Smooth muscle cell (in vitro differentiated cells): ENCODE data around the gene TENT5A. TPM values are rescaled to one million over a fixed set of nuclear protein-coding genes. Genes with fewer than 3 reads are reported as not detected.

Experiments
- DNase-seq: peaks from one replicate; lab custom pipeline; 2025; ENCODE audit not compliant: unreplicated experiment; lab: John Stamatoyannopoulos, UW
- H2AFZ ChIP-seq: fragments of 200-600 bp; sonication (generic); 2 replicates; pipeline ENCODE4 v1.6.0; 2016; ENCODE audit warnings: antibody characterized with exemption, low read depth, mild to moderate bottlenecking
- H3F3A ChIP-seq: fragments of 200-600 bp; sonication (generic); 2 replicates; pipeline ENCODE4 v1.6.0; 2017; ENCODE audit warnings: antibody characterized with exemption, low read depth
- H3K27ac ChIP-seq: fragments of 200-600 bp; sonication (generic); 2 replicates; pipeline ENCODE4 v1.5.1; 2016; ENCODE audit warnings: low read depth, mild to moderate bottlenecking
- H3K27me3 ChIP-seq: fragments of 200-600 bp; sonication (generic); 2 replicates; pipeline ENCODE4 v1.6.1; 2016; ENCODE audit warnings: low read depth, mild to moderate bottlenecking
- H3K36me3 ChIP-seq: fragments of 200-600 bp; sonication (generic); 2 replicates; pipeline ENCODE4 v1.5.1; 2016; ENCODE audit warnings: low read depth
- H3K4me1 ChIP-seq: fragments of 200-600 bp; sonication (generic); 2 replicates; pipeline ENCODE4 v1.5.1; 2016; ENCODE audit warnings: low read depth
- H3K4me2 ChIP-seq: fragments of 200-600 bp; sonication (generic); 2 replicates; pipeline ENCODE4 v1.6.0; 2016; ENCODE audit warnings: mild to moderate bottlenecking
- H3K4me3 ChIP-seq: fragments of 200-600 bp; sonication (generic); 2 replicates; pipeline ENCODE4 v1.5.1; 2016; ENCODE audit warnings: mild to moderate bottlenecking
- H3K79me2 ChIP-seq: fragments of 200-600 bp; sonication (generic); 2 replicates; pipeline ENCODE4 v1.6.0; 2016; ENCODE audit warnings: low read depth, mild to moderate bottlenecking
- H3K9ac ChIP-seq: fragments of 200-600 bp; sonication (generic); 2 replicates; pipeline ENCODE4 v1.6.0; 2016; ENCODE audit warnings: low read depth
- H3K9me3 ChIP-seq: fragments of 200-600 bp; sonication (generic); replicated peaks from 2 replicates; pipeline ENCODE4 v1.5.1; 2016; ENCODE audit warnings: low read depth
- H4K20me1 ChIP-seq: fragments of 200-600 bp; sonication (generic); 2 replicates; pipeline ENCODE4 v1.6.0; 2016; ENCODE audit warnings: low read depth
- WGBS: methylation state at CpG from one replicate; pipeline ENCODE4 v1.1.7; 2016; ENCODE audit warnings: low lambda C conversion rate; 5-methylcytosine and 5-hydroxymethylcytosine counted together
- polyA plus RNA-seq: library from polyadenylated mRNA; unstranded; fragments of >200 nt; fragmentation: Nextera tagmentation; extraction: Ambion mirVana; gene quantifications from 2 replicates; pipeline ENCODE4 v1.2.1, GENCODE V29; 2016
- total RNA-seq: library from RNA; depleted of rRNA; stranded (reverse); fragments of >200 nt; gene quantifications from 2 replicates; pipeline ENCODE4 v1.2.3, GENCODE V29; 2014
- TF ChIP-seq, protein P1 (sequence below): fragments of 200-600 bp; sonication (generic); IDR thresholded peaks from 2 replicates; pipeline ENCODE4 v1.5.1; 2017; ENCODE audit warnings: borderline replicate concordance, mild to moderate bottlenecking, antibody characterized with exemption; ENCODE audit not compliant: insufficient read depth, poor library complexity, severe bottlenecking

The TENT5A gene
- total and polyA plus RNA-seq, 2 experiments from 2014 or later = 123 to 151 TPM

DNA sequence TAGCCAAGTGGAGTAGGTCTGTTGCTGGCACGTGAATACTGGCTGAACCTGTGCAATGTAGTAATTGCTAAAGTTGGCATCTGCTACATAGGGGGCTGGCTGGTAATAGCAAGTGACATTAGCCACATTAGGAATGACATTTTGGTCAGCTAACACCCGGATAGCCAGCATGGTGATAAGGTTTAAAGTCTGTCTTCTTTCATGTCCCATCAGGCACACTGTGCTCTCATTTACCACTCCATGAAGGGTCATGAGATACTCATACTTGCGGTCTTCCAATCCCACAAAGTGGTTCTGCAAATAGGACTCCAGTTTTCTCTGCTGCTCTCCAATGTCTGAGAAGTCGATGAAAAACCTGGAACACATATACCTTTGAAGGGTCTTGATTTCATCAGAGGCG lies 2.8 kb downstream of the TENT5A start:
- Histone ChIP-seq H3K9ac (peak overlapping the region; percentile 88), H3F3A (no peaks in the 10 kb centered on the region), H3K27ac (peak overlapping the region; percentile 98), H3K9me3 (no peaks in the 10 kb centered on the region), H3K79me2 (peaks cover 69% of the 10 kb centered on the region), H3K4me1 (peaks cover 42% of the 10 kb centered on the region), H4K20me1 (peaks cover 78% of the 10 kb centered on the region), H2AFZ (no peak overlapping the region), H3K4me3 (peak overlapping the region; percentile 78), H3K4me2 (peak overlapping the region; percentile 90), H3K27me3 (no peaks in the 10 kb centered on the region), H3K36me3 (no peaks in the 10 kb centered on the region)
- WGBS = 33% methylated on average over 5 of the region's 5 CpGs
- no peak for DNase-seq
- TF ChIP-seq, protein P1, sequence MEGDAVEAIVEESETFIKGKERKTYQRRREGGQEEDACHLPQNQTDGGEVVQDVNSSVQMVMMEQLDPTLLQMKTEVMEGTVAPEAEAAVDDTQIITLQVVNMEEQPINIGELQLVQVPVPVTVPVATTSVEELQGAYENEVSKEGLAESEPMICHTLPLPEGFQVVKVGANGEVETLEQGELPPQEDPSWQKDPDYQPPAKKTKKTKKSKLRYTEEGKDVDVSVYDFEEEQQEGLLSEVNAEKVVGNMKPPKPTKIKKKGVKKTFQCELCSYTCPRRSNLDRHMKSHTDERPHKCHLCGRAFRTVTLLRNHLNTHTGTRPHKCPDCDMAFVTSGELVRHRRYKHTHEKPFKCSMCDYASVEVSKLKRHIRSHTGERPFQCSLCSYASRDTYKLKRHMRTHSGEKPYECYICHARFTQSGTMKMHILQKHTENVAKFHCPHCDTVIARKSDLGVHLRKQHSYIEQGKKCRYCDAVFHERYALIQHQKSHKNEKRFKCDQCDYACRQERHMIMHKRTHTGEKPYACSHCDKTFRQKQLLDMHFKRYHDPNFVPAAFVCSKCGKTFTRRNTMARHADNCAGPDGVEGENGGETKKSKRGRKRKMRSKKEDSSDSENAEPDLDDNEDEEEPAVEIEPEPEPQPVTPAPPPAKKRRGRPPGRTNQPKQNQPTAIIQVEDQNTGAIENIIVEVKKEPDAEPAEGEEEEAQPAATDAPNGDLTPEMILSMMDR = no peak

DNA sequence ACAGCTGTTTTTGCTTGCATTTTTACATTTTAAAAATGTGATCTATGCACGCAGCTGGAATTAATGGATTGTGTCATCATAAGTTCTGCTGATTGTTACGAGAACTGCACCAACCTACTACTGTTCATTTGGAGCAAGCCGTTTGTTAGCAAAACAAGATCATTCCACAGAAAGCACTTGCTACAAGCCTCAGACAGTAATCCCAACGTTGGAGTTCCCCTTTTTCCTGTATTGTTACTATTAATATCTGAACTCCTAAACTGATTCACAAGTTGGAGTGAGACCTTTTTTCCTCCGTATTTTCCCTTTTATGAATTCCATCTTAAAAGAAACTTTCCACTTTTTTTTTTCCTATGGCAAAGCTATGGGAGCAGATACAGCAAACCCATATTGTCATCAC lies 3.5 kb downstream of the TENT5A start:
- H3K27ac ChIP-seq = peak overlapping the region; percentile 98
- peaks cover 83% of the 10 kb centered on the region for H4K20me1 ChIP-seq
- WGBS = 36% methylated on average over 5 of the region's 5 CpGs
- peak overlapping the region; percentile 32 for H3K9ac ChIP-seq
- TF ChIP-seq, protein P1 = no peak
- H3F3A ChIP-seq = no peaks in the 10 kb centered on the region
- H3K4me2 ChIP-seq = peak overlapping the region; percentile 90
- H3K79me2 ChIP-seq = peaks cover 69% of the 10 kb centered on the region
- H3K36me3 ChIP-seq = no peaks in the 10 kb centered on the region
- H2AFZ ChIP-seq = no peak overlapping the region
- peaks cover 43% of the 10 kb centered on the region for H3K4me1 ChIP-seq
- H3K4me3 ChIP-seq = peak overlapping the region; percentile 78
- no peaks in the 10 kb centered on the region for H3K9me3 ChIP-seq
- no peaks in the 10 kb centered on the region for H3K27me3 ChIP-seq
- DNase-seq = no peak

DNA sequence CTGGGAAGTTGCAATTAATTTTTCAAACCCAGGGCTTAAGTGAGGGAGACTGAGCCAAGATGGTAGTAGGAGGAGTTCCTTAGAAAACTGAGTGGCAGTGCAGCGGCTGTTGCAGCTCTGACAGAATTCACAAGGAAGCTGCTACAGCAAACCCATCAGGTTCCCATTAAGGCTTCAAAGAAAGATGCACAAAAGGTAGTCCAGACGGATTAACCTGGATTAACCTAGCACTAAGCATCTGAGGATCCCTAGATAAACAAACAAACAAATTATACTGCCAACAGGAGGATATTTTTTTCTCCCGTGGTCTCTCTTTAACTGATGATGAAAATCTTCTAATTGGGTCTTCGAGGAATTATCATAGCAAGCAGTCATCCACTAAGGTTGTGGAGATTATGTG lies 5.2 kb downstream of the TENT5A start:
- TF ChIP-seq, protein P1 = no peak
- Histone ChIP-seq H3K79me2 (peaks cover 68% of the 10 kb centered on the region), H4K20me1 (peaks cover 92% of the 10 kb centered on the region), H3K27ac (peak overlapping the region; percentile 27), H3K9ac (no peak overlapping the region), H3F3A (peaks cover 3% of the 10 kb centered on the region), H3K36me3 (no peaks in the 10 kb centered on the region), H3K4me2 (peak overlapping the region; percentile 90), H3K9me3 (no peaks in the 10 kb centered on the region), H3K4me3 (peak overlapping the region; percentile 78), H3K4me1 (peaks cover 43% of the 10 kb centered on the region), H2AFZ (no peak overlapping the region), H3K27me3 (no peaks in the 10 kb centered on the region)
- 62% methylated on average over 4 of the region's 4 CpGs for WGBS
- no peak for DNase-seq

DNA sequence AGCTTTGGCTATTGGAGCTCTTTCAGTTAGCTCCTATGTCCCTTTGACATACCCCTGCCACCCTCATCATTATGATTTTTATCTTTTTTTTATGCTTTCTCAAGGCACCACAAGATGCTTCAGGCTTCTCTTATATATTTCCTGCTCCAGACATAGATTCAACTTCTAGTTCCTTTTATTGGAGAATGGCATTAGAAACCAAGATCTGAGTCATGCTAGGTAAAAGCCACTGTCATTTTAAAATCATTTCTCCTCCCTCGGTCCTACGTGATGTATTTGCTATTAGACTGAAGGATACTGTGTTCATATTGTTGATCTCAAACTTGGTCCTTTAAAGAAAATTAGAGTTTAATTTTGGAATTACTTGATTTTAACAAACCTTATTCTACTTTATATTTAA lies 8.3 kb downstream of the TENT5A start:
- H3K27me3 ChIP-seq = no peaks in the 10 kb centered on the region
- peaks cover 3% of the 10 kb centered on the region for H3F3A ChIP-seq
- no peaks in the 10 kb centered on the region for H3K9me3 ChIP-seq
- peaks cover 45% of the 10 kb centered on the region for H3K79me2 ChIP-seq
- no peak overlapping the region for H3K4me2 ChIP-seq
- no peak overlapping the region for H3K9ac ChIP-seq
- no peak for DNase-seq
- H2AFZ ChIP-seq = no peak overlapping the region
- WGBS = 53% methylated on average over 2 of the region's 2 CpGs
- TF ChIP-seq, protein P1 = no peak
- H3K4me1 ChIP-seq = peaks cover 43% of the 10 kb centered on the region
- H4K20me1 ChIP-seq = peaks cover 64% of the 10 kb centered on the region
- no peaks in the 10 kb centered on the region for H3K36me3 ChIP-seq
- H3K27ac ChIP-seq = peak overlapping the region; percentile 25
- no peak overlapping the region for H3K4me3 ChIP-seq
